Left ventricle myocardium superior (tissue), 1 donor: Measurements from ENCODE around the gene CHD5. TPM values are rescaled to one million over a fixed set of nuclear protein-coding genes. Genes with fewer than 3 reads are reported as not detected.
"Not testable (repeated sequence)": the region's sequence is repeated elsewhere in the genome, so short reads cannot be mapped to it uniquely, and the experiment has no call there.

Source experiments
- ATAC-seq: fragments of 200-7000 bp; cut with Tn5 transposase; one replicate; pipeline ENCODE4 v1.9.1; 2020; ENCODE audit warnings: mild to moderate bottlenecking, moderate library complexity
- DNase-seq: peaks from one replicate; pipeline ENCODE4 v3.0.0-alpha.2; 2020
- intact Hi-C: fragments of 100-400 bp; cut with micrococcal nuclease; formaldehyde crosslinking; loops from one replicate; pipeline ENCODE4 v1.11.0; 2022
- long read RNA-seq: library from polyadenylated mRNA; unstranded; transcript quantifications from one replicate; pipeline ENCODE4 v2.0.0, GENCODE V29; 2021
- total RNA-seq: library from RNA; stranded (reverse); fragmentation: NEBNext Ultra II Directional; extraction: Animal tissue kit (Norgen Biotek cat#: 25700); gene quantifications from one replicate; pipeline ENCODE4 v1.2.1, GENCODE V29; 2021
- donor health status: DM: no; HTN: yes; CAD: no; lungs with severe emphysema.

The CHD5 gene
- total RNA-seq: 0.12 TPM
- long read RNA-seq: 0 reads

DNA sequence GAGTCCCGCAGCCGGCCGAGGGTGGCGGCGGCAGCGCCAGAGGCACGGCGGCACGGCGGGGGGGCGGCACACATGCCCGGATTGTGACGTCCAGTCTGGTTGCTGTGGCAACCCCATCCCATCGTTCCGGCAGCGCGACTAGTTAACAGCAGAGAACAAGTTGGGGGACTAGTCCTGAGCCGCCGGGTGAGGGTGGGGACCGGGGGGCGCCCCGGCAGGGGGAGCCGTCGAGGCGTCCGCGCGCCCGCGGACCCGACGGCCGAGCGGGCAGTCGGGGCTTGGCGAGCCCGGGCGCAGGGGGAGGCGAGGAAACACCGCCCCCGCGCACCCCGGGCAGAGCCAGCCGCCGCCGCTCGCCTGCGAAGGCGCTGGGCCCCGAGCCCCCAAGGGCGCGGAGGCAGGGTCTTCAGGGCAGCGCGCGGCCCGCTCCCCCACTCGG lies at the start of gene CHD5:
CHD5 (minus strand) TSS at position 54 of the 439 bp plus-strand sequence. CDS start 298 bp downstream, outside the sequence.
- no peak for ATAC-seq
- intact Hi-C loops: no loop called here
- no peak for DNase-seq

DNA sequence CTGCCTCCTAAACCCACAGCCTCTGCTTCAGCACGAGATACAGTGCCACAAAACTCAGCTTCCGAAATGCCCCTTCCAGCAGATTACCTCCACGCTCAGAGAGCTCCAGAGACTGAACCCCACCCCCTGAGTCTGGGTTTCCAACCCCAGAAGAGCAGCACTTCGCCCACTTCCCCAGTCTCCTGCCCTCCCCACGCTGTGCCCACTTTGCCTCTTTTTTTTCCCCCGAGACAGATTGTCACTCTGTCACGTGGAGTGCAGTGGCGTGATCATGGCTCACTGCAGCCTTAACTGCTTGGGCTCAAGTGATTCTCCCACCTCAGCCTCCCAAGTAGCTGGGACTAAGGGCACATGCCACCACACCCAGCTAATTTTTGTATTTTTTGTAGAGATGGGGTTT lies 45.5 kb upstream of the CHD5 start:
- DNase-seq: no peak
- intact Hi-C loops: no loop called here
- ATAC-seq: no peak

DNA sequence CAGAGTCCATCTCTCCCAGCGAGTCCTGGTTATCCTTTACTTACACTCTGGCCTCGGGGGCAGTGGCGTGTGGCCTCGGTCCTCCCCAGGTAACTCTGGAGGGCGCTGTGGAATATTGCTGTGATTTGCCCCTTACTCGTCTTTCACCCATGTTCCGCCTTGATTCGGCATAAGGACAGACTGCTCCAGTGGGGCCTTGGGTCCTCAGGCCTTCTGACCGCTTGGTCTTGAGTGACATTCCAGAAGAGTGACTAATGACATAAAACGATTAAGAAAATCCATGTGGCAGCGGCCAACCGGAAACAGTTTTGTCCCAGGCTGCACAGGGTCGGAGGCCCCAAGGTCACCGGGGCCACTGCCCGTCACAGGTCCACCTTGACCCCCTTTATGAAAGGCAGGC lies 44.6 kb upstream of the CHD5 start:
- intact Hi-C loops: no loop called here
- ATAC-seq: no peak
- DNase-seq: no peak

- intact Hi-C loops: no loop called here
- DNase-seq (peak; percentile 77), ATAC-seq (peak; percentile 81)
Measured at GRCh38 chr1:6223617-6224016, 43.5 kb upstream of the CHD5 start.

GRCh38 chr1:6222636-6223035 lies 42.5 kb upstream of the CHD5 start:
- ATAC-seq (peak; percentile 75), DNase-seq (peak; percentile 74)
- intact Hi-C loops: no loop called here

- intact Hi-C loops: no loop called here
- DNase-seq: no peak
Measured at GRCh38 chr1:6221210-6221784, 41.2 kb upstream of the CHD5 start.

DNA sequence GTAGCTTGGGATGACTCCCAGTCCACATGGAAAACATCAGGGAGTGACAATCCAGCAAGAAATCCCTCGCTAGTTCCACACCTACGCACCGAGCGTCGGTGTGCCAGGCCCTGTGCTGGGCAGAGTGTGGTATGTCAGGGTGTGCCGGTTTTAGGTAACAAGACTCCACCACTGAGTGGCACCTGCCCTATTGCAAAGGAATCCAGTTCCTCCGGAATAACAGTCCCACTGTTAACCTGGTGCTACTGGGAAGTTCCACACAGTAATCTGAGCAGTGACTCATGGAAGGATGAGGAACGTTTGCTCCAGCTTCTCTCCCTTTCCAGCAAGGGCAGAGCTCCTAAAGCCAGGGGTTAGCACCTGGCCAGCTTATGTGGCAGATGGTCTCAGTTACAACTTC lies 40.1 kb upstream of the CHD5 start:
- DNase-seq: no peak
- intact Hi-C loops: no loop called here
- no peak for ATAC-seq

More at GRCh38 chr1:6221210-6221784, 41.2 kb upstream of the CHD5 start:
- ATAC-seq: no peak

DNA sequence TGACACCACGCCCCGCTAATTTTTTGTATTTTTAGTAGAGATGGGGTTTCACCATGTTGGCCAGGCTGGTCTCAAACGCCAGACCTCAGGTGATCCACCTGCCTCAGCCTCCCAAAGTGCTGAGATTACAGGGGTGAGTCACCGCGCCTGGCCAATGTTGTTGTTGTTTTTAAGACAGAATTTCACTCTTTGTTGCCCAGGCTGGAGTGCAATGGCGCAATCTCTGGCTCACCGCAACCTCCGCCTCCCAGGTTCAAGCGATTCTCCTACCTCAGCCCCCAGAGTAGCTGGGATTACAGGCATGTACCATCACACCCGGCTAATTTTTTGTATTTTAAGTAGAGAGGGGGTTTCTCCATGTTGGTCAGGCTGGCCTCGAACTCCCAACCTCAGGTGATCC lies 39.5 kb upstream of the CHD5 start:
- ATAC-seq, intact Hi-C loops, DNase-seq: not testable (repeated sequence)

DNA sequence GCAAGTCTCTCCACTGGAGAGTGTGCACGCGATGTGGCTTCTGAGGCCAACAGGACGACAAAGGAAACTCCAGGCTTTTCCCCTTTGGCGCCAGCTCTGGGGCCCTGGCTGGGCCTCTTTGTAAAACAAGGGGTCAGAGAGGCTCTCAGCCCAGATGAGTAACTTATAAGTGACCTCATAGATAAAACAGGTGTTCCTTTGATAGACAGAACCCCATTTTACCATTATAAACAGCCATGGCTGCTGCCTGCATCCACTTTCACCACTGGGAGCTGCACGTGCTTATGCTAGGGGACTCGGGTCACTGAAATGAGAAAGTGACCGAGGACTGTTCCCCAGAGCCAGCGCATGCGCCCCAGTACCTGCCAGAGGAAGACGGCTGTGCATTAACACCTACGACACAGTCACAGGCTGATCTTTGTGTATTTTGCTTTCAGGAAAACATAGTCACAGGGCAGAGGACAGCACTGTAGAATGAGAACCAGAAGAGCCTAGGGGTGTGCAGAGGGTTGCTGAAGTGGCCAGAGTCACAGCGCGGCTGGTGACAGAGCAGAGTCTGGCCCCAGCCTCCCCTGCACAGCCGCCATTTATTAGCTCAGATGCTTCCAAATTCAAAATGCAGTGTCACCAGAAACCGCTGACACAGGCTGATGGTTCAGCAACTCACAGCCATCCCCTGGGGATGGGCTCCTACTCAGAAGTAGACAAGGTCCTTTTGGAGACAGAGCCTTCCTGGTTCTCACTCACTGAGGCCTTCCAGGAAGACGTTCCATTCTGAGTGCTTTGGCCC lies 38.4 kb upstream of the CHD5 start:
- DNase-seq: no peak
- intact Hi-C loops: no loop called here
- no peak for ATAC-seq

- no peak for DNase-seq
- no peak for ATAC-seq
- intact Hi-C loops: no loop called here
Measured at GRCh38 chr1:6212193-6212959, 32.3 kb upstream of the CHD5 start.

GRCh38 chr1:6211731-6212130 lies 31.6 kb upstream of the CHD5 start:
- intact Hi-C loops: no loop called here
- ATAC-seq (no peak), DNase-seq (no peak)

DNA sequence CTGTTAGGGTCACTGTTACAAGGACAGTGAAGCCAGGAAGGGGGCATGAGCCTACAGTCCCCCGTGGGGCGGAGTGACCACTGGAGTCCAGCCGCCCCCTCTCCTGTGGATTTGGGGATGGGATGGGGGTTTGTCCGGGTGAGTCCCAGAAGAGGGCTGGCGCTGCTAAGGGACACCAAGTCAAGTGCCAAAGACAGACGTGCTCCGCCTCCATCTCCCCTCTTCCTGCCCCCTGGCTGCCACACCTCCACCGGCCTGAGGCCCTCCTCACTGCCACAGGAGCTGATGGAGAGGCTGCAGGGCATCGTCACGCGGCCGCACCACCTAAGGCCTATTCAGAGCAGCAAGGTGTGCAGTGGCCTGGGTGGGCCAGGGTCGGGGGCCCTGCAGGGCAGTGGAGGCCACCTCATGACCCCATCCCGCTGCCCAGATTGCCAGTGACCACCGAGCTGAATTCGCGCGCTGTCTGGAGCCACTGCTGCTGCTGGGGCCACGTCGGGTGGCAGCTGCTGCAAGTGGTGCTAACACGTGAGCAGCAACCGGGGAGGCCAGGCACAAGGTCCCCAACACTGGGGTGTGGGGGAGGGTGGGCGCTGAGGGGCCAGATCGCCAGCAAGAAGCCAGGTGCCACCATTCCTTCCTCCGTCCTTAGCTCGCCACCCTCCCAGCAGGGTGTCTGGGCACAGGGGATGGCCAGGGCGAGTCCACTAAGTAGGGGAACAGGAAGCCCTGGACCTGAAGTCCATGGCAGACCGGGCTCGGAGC lies 30.7 kb upstream of the CHD5 start:
- no peak for ATAC-seq
- no peak for DNase-seq
- intact Hi-C loops: no loop called here

- intact Hi-C loops: no loop called here
- no peak for ATAC-seq
- DNase-seq: no peak
Measured at GRCh38 chr1:6209661-6210580, 29.8 kb upstream of the CHD5 start.

DNA sequence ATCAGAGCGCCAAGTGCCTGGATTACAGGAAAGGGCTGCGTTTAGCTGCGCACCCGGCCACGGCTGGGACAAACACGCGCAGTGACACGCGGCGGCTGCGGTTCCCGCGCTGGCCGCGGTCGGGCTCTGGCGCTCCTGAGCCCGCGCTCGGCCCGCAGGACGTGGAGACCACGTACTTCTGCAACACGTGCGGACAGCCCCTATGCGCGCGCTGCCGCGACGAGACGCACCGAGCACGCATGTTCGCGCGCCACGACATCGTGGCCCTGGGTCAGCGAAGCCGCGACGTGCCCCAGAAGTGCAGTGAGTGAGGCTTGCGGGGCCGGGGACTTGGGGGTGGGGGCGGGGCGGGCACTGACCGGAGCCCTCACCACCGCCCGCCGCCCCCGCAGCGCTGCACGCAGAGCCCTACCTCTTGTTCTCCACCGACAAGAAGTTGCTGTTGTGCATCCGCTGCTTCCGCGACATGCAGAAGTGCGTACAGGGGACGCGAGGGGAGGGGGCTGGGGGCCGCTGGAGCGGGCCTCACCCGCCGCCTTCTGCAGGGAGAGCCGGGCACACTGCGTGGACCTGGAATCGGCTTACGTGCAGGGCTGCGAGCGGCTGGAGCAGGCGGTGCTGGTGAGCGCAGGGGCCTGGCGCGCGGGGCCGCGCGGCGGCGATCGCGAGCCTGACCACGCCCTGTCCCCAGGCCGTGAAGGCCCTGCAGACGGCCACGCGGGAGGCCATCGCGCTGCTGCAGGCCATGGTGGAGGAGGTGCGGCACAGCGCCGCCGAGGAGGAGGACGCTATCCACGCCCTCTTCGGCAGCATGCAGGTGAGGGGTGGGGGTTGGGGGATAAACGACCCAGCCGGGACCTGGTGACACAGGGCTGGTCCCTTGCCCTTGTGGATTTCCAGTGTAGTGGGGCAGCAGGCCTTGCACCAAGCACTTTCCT lies 28.9 kb upstream of the CHD5 start:
- peak; percentile 16 for ATAC-seq
- intact Hi-C loops: no loop called here
- DNase-seq: peak; percentile 79

- ATAC-seq (no peak), DNase-seq (no peak)
- intact Hi-C loops: no loop called here
Measured at GRCh38 chr1:6207921-6208320, 27.8 kb upstream of the CHD5 start.

DNA sequence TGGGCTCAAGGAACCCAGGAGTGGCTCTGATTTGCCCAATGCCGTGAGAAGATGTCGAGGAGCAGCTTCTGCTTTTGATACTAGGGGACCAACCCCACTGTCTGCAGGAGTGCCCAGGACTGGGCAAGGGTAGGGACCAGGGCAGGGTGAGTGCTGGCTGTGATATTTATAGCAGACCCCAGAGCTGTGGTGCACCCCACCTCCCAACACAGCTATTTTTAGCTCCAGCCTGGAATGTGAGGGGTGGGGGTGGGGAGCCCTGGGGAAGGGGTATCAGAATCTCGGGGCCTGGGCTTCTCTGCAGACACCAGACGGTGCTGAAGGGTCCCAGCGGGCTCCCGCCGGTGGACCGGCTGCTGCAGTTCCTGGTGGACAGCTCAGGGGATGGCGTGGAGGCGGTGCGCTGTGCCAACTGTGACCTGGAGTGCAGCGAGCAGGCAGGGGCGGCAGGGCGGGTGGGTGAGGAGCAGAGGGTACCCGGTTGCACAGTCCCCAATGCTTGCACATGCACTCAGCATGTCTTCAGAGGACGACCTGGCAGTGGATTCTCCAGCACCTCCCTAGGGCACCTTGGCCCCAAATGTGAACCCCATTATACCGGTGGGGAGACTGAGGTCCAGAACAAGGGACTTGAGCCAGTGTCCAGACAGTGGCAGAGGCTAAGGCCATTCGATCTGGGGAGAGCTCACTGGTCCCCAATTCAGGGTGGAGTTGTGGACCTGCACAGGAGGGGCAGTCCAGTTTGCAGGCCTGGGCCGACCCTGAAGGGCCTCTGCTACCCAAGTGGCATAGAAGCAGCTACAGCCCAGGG lies 27.2 kb upstream of the CHD5 start:
- DNase-seq (peak; percentile 66), ATAC-seq (peak; percentile 60)
- intact Hi-C loops: no loop called here

DNA sequence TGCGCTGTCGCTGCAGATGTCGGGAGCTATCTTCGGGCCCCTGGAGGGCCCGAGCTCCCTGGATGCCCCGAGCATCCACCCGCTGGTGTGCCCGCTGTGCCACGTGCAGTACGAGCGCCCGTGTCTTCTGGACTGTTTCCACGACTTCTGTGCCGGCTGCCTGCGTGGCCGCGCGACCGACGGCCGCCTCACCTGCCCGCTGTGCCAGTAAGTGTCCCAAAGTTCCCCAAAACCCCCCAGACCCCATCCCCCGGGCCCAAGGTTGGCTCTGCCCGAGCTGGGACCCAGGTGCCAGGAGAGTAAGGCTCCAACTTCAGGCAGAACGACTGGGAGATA lies 26.4 kb upstream of the CHD5 start:
- intact Hi-C loops: no loop called here
- DNase-seq (no peak), ATAC-seq (peak; percentile 1)
